Gastroesophageal sphincter (tissue), 4 donors: ENCODE data around the gene HELZ2. TPM values are rescaled to one million over a fixed set of nuclear protein-coding genes. Genes with fewer than 3 reads are reported as not detected.

Source experiments
- ATAC-seq: fragments of 150-250 bp; one replicate; pipeline ENCODE4 v1.9.1; 2016; ENCODE audit warnings: mild to moderate bottlenecking, moderate library complexity
- H3K27ac ChIP-seq, 4 donors: fragments of 200-600 bp; sonication (generic) in 3 of 4; 1 replicate in 3 of 4; 2 replicates in 1 of 4; pipeline ENCODE4 v1.5.1; 2016 to 2019
- H3K27me3 ChIP-seq: fragments of 200-600 bp; sonication (generic); one replicate; pipeline ENCODE4 v1.5.1; 2019
- H3K36me3 ChIP-seq, 2 donors: fragments of 200-600 bp; sonication (generic); one replicate each; pipeline ENCODE4 v1.5.1; 2019; ENCODE audit warnings: control low read depth in 1 of 2
- H3K4me1 ChIP-seq, 3 donors: fragments of 200-600 bp; sonication (generic); 1 replicate in 2 of 3; 2 replicates in 1 of 3; pipeline ENCODE4 v1.5.1; 2016 to 2019; ENCODE audit warnings: control low read depth in 2 of 3
- H3K4me3 ChIP-seq, 2 donors: fragments of 200-600 bp; sonication (generic); one replicate each; pipeline ENCODE4 v1.5.1; 2019; ENCODE audit warnings: mild to moderate bottlenecking in 1 of 2, moderate library complexity in 1 of 2
- H3K9me3 ChIP-seq, 3 donors: fragments of 200-600 bp; sonication (generic); one replicate each; pipeline ENCODE4 v1.5.1; 2017 to 2019; ENCODE audit warnings: control low read depth in 2 of 3
- EP300 ChIP-seq: sonication (generic); formaldehyde crosslinking; IDR thresholded peaks from one replicate; pipeline ENCODE4 v1.6.1; 2017; ENCODE audit warnings: antibody characterized with exemption, mild to moderate bottlenecking
- POLR2A ChIP-seq, 2 donors: fragments of 450-650 bp; IDR thresholded peaks; one replicate each; pipeline ENCODE4 v1.6.1; 2017; ENCODE audit warnings: antibody characterized with exemption in 2 of 2, mild to moderate bottlenecking in 2 of 2, moderate library complexity in 1 of 2
- POLR2AphosphoS5 ChIP-seq: sonication (generic); formaldehyde crosslinking; IDR thresholded peaks from one replicate; pipeline ENCODE4 v1.6.1; 2017; ENCODE audit warnings: antibody characterized with exemption
- WGBS, 2 donors: methylation state at CpG; one replicate each; pipeline ENCODE4 v1.1.5; 2018; ENCODE audit warnings: low coverage in 1 of 2; 5-methylcytosine and 5-hydroxymethylcytosine counted together
- total RNA-seq, 4 donors: library from RNA; depleted of rRNA; stranded (reverse); fragments of >200 nt; gene quantifications; one replicate each; pipeline ENCODE4 v1.1.0, GENCODE V29; 2016
- TF ChIP-seq, protein P1 (sequence below), 4 experiments: fragments of 200-600 bp in 2 of 4; fragments of 450-650 bp in 2 of 4; sonication (generic) in 1 of 4; IDR thresholded peaks; one replicate each; pipeline ENCODE4 v1.5.1; 2017 to 2019; ENCODE audit warnings: antibody characterized with exemption in 4 of 4, mild to moderate bottlenecking in 2 of 4, moderate library complexity in 2 of 4

Gene HELZ2
- total RNA-seq, 4 donors from 2014 or later: 14.2 to 22.2 (median 20.2) TPM

DNA sequence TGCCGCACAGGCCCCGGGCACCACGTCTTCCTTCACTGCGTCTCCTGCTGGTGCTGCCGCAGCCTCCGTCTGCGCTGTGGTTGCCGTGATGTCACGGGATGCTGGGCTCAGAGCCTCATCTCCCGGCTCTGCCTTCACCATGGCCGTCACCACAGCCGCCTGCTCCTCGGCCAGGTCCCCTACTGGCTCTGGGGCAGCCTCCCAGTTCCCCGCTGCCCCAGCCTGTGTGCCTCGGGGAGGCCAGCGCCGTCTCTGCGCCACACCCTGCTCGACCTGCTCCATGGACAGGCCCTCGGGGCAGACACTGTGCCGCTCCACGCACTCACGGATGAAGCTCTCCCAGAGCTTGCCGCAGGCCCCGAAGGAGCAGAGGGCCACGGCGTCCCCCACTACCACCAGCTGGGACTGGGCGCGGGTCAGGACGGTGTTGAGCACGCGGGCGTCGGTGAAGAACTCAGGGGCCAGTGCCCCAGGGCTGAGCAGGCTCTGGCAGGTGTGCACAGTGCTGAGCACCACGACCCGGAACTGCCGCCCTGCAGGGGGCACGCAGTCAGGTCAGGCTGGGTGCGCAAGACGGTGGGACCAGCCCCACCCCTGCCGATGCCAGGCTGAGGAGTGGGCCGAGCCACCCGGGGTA lies 8.2 kb downstream of the HELZ2 start:
- Histone ChIP-seq H3K36me3 (peaks cover 0 to 75% of the 10 kb centered on the region in 2 donors), H3K27me3 (no peaks in the 10 kb centered on the region), H3K9me3 (no peaks in the 10 kb centered on the region), H3K4me3 (no peak overlapping the region), H3K4me1 (peaks cover 0 to 11% (median 0%) of the 10 kb centered on the region in 3 donors), H3K27ac (no peak overlapping the region)
- 100% methylated on average over 2 of the region's 43 CpGs; no CpG with 5 or more reads in 1 of the 2 donors for WGBS, 2 donors
- TF ChIP-seq EP300: no peak
- no peak for TF ChIP-seq POLR2AphosphoS5
- ATAC-seq: no peak

DNA sequence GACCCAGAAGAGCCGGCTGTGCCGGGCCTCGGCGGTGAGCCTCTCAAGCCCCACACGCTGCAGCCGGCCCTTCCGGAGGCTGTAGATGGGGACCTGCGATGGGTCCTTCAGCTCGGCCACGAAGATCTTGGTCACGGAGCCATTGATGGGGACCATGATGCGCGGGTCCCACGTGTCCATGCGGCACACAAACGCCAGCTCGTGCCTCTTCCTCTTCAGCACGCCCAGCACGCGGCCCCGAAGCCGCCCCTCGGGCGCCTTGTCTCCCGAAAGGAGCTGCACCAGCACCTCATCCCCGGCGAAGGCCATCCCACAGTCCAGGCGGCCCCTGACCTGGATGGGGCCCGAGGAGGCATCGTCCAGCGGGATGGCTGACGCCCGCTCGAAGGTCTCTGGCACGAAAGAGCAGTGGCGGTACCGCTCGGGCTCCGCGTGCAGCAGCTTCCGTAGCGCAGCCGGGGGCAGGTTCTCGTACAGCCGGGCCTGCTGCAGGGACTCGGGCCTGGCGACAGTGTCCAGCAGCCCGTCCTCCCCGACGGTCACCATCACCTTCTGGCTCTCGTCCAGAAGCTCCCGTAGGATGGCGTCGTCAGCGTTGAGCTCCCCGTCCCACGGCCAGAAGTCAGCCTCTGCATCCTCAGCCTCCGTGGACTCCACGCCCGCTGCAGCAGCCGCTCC lies 8.9 kb downstream of the HELZ2 start:
- 80% methylated on average over 1 of the region's 61 CpGs; no CpG with 5 or more reads in 1 of the 2 donors for WGBS, 2 donors
- Histone ChIP-seq H3K4me3 (no peak overlapping the region), H3K27me3 (no peaks in the 10 kb centered on the region), H3K9me3 (no peaks in the 10 kb centered on the region), H3K36me3 (peaks cover 0 to 81% of the 10 kb centered on the region in 2 donors), H3K27ac (no peak overlapping the region), H3K4me1 (peaks cover 0 to 11% (median 0%) of the 10 kb centered on the region in 3 donors)
- ATAC-seq: no peak
- TF ChIP-seq EP300: no peak
- TF ChIP-seq, protein P1, sequence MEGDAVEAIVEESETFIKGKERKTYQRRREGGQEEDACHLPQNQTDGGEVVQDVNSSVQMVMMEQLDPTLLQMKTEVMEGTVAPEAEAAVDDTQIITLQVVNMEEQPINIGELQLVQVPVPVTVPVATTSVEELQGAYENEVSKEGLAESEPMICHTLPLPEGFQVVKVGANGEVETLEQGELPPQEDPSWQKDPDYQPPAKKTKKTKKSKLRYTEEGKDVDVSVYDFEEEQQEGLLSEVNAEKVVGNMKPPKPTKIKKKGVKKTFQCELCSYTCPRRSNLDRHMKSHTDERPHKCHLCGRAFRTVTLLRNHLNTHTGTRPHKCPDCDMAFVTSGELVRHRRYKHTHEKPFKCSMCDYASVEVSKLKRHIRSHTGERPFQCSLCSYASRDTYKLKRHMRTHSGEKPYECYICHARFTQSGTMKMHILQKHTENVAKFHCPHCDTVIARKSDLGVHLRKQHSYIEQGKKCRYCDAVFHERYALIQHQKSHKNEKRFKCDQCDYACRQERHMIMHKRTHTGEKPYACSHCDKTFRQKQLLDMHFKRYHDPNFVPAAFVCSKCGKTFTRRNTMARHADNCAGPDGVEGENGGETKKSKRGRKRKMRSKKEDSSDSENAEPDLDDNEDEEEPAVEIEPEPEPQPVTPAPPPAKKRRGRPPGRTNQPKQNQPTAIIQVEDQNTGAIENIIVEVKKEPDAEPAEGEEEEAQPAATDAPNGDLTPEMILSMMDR (IDR thresholded peaks at IDR 0.05): no peak
- no peak for TF ChIP-seq POLR2A (IDR thresholded peaks at IDR 0.05)
- TF ChIP-seq POLR2AphosphoS5: no peak

DNA sequence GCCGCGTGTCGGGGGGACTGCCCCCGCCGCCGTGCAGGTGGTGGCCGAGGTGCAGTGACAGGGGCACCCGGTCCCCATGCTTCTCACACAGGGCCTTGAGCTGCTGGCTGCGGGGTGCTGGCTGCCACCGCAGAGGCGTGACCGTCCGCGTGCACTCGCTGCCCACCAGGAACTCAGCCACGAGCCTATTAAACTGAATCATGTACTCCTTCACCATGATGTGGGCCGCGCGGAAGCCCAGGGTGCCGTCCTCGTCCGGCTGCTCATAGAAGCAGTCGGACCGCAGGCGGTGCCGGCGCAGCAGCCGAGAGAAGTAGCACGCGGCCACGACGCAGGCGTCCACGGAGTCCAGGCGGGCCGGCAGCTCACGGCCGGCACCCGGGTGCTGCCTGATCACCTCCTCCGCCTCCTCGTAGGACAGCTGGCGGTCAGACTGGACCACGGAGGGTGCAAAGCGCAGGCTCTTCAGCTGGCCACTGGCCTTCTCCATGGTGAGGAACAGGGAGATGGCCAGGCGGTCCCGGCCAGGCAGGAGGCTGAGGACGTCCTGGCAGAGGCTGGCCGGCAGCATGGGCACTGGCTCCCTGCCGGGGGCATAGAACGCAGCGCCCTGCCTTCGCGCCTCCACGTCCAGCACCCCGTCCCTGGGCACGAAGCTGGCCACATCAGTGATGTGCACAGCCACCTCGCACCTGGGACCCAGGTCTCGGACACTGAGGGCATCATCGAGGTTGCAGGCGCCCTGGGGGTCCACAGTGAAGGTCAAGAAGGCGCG lies 9.8 kb downstream of the HELZ2 start:
- TF ChIP-seq EP300 (no peak), POLR2A (IDR thresholded peaks at IDR 0.05) (no peak), POLR2AphosphoS5 (no peak)
- TF ChIP-seq, protein P1 (IDR thresholded peaks at IDR 0.05): no peak
- ATAC-seq: no peak
- WGBS, 2 donors: no CpG with 5 or more reads among the region's 62 CpGs
- Histone ChIP-seq H3K36me3 (peaks cover 0 to 88% of the 10 kb centered on the region in 2 donors), H3K27ac (no peak overlapping the region), H3K4me1 (peaks cover 0 to 11% (median 0%) of the 10 kb centered on the region in 3 donors), H3K9me3 (no peaks in the 10 kb centered on the region), H3K27me3 (peaks cover 4% of the 10 kb centered on the region), H3K4me3 (no peak overlapping the region)

DNA sequence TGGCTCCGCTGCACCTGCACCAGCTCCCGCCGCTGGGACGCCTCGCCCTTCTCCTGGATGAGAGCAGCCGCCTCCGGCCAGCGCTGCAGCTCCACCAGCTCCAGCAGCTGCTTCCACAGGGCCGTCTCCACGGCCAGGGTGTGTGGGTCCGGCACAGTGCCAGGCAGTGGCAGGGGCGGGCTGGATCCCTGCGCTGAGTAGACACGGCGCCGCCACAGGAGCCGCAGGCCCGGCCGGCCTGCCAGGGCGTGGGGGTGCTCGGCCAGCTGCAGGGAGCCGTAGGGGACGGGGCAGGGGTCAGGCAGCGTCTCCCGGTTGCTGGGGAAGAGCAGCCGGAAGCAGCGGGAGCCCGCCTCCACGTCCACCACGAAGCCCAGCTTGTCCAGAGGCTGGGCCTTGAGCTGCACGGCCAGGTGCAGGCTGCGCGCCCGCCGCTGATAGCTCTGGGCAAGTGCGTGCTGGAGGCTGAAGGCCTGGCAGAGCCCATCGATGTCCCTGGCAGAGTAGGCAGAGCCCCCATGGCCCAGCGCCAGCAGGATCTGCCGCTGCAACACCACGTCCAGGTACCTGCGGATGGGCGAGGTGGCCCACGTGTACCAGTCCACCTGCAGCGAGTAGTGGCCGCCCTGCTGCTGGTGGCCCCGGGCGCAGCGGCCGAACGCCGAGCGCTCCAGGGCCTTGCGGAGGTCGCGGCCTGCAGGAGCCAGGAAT lies 10.7 kb downstream of the HELZ2 start:
- Histone ChIP-seq H3K4me3 (no peak overlapping the region), H3K36me3 (peaks cover 0 to 96% of the 10 kb centered on the region in 2 donors), H3K9me3 (no peaks in the 10 kb centered on the region), H3K4me1 (peaks cover 0 to 5% (median 0%) of the 10 kb centered on the region in 3 donors), H3K27ac (no peak overlapping the region), H3K27me3 (peaks cover 4% of the 10 kb centered on the region)
- TF ChIP-seq EP300: no peak
- no peak for TF ChIP-seq POLR2A (IDR thresholded peaks at IDR 0.05)
- TF ChIP-seq, protein P1 (IDR thresholded peaks at IDR 0.05): no peak
- TF ChIP-seq POLR2AphosphoS5: no peak
- WGBS, 2 donors: 87% methylated on average over 6 of the region's 55 CpGs; no CpG with 5 or more reads in 1 of the 2 donors
- ATAC-seq: no peak
